Thymus (tissue), 11 donors: ENCODE measurements around the gene GRK5. TPM values are rescaled to one million over a fixed set of nuclear protein-coding genes. Genes with fewer than 3 reads are reported as not detected.
A peak's percentile ranks its signal among the peaks of the same experiment; 100 is the strongest.

Experiments
- DNase-seq, 9 donors: peaks; one replicate each; pipeline ENCODE4 v3.0.0-alpha.2; 2013; ENCODE audit warnings: low spot score in 9 of 9, low read depth in 6 of 9, missing footprints in 1 of 9
- H3K27ac ChIP-seq, 2 donors: one replicate each; pipeline ENCODE4 v1.5.1; 2013; ENCODE audit warnings: control low read depth in 1 of 2, low read depth in 1 of 2, low read length in 1 of 2, mild to moderate bottlenecking in 1 of 2, moderate library complexity in 1 of 2
- H3K27me3 ChIP-seq, 2 donors: one replicate each; pipeline ENCODE4 v1.5.1; 2013; ENCODE audit warnings: low read length in 1 of 2; ENCODE audit not compliant: control insufficient read depth in 2 of 2, insufficient read depth in 1 of 2
- H3K36me3 ChIP-seq, 2 donors: one replicate each; pipeline ENCODE4 v1.5.1; 2013; ENCODE audit warnings: low read length in 1 of 2, mild to moderate bottlenecking in 1 of 2, moderate library complexity in 1 of 2; ENCODE audit not compliant: control insufficient read depth in 2 of 2, insufficient read depth in 2 of 2
- H3K4me1 ChIP-seq, 2 donors: one replicate each; pipeline ENCODE4 v1.5.1; 2013; ENCODE audit warnings: low read length in 2 of 2; ENCODE audit not compliant: control insufficient read depth in 2 of 2, insufficient read depth in 2 of 2
- H3K4me3 ChIP-seq, 2 donors: one replicate each; pipeline ENCODE4 v1.5.1; 2013; ENCODE audit warnings: low read length in 2 of 2, control low read depth in 1 of 2, mild to moderate bottlenecking in 1 of 2
- H3K9me3 ChIP-seq, 2 donors: one replicate each; pipeline ENCODE4 v1.5.1; 2013; ENCODE audit warnings: low read length in 1 of 2, mild to moderate bottlenecking in 1 of 2; ENCODE audit not compliant: control insufficient read depth in 2 of 2, insufficient read depth in 1 of 2
- WGBS: extraction: QIAGEN DNeasy Blood & Tissue Kit; methylation state at CpG from one replicate; pipeline ENCODE4 v1.1.7; 2013; 5-methylcytosine and 5-hydroxymethylcytosine counted together
- polyA plus RNA-seq: library from polyadenylated mRNA; stranded (reverse); fragments of 200-250 nt; gene quantifications from one replicate; pipeline ENCODE4 v1.2.3, GENCODE V29; 2013
- total RNA-seq: library from RNA; stranded (reverse); fragments of 120-200 nt; gene quantifications from one replicate; pipeline ENCODE4 v1.2.4, GENCODE V29; 2013
- donor health status: healthy.

GRK5 gene
- total and polyA plus RNA-seq, 2 donors, result 14.4 to 18.5 TPM

DNA sequence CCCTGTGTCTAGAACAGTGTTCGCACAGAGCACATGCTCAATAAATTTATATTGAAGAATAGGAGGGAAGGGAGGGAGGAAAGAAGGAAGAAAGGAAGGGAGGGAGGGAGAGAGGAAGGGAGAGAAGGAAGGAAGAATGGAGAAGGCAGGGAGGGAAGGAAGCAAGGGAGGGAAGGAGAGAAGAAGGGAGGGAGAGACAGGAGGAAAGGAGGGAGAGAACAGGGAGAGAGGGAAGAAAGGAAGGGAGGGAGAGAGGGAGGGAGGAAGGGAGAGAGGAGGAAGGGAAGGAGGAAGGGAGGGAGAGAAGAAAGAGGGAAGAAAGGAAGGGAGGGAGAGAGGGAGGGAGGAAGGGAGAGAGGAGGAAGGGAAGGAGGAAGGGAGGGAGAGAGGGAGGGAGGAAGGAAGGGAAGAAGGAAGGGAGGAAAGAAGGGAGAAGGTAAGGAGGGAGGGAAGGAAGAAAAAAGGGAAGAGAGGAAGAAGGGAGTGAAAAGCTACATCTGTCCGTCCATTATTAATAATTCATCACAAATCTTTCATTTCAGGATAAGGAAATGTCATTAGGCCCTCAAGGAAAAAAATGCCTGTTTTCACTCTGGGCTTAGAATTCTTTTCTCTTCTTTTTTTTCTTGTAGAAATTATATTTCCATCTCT is 79.7 kb downstream of the GRK5 start:
- H3K27me3 ChIP-seq, result no peaks in the 10 kb centered on the region
- H3K9me3 ChIP-seq, result peaks cover 0 to 4% of the 10 kb centered on the region in 2 donors
- no peak for DNase-seq
- H3K4me3 ChIP-seq, result no peak overlapping the region
- H3K36me3 ChIP-seq, result no peaks in the 10 kb centered on the region
- WGBS, result 98% methylated on average over 2 of the region's 2 CpGs
- H3K27ac ChIP-seq, result no peak overlapping the region
- peaks cover 36 to 80% of the 10 kb centered on the region in 2 donors for H3K4me1 ChIP-seq

GRCh38 chr10:119288574-119289001 is 81.2 kb downstream of the GRK5 start:
- no peak overlapping the region for H3K4me3 ChIP-seq
- H3K4me1 ChIP-seq, result peaks cover 47 to 86% of the 10 kb centered on the region in 2 donors
- DNase-seq, result no peak
- H3K27ac ChIP-seq, result no peak overlapping the region
- H3K9me3 ChIP-seq, result peaks cover 0 to 4% of the 10 kb centered on the region in 2 donors
- WGBS, result 96% methylated on average over 7 of the region's 7 CpGs
- H3K36me3 ChIP-seq, result no peaks in the 10 kb centered on the region
- no peaks in the 10 kb centered on the region for H3K27me3 ChIP-seq

DNA sequence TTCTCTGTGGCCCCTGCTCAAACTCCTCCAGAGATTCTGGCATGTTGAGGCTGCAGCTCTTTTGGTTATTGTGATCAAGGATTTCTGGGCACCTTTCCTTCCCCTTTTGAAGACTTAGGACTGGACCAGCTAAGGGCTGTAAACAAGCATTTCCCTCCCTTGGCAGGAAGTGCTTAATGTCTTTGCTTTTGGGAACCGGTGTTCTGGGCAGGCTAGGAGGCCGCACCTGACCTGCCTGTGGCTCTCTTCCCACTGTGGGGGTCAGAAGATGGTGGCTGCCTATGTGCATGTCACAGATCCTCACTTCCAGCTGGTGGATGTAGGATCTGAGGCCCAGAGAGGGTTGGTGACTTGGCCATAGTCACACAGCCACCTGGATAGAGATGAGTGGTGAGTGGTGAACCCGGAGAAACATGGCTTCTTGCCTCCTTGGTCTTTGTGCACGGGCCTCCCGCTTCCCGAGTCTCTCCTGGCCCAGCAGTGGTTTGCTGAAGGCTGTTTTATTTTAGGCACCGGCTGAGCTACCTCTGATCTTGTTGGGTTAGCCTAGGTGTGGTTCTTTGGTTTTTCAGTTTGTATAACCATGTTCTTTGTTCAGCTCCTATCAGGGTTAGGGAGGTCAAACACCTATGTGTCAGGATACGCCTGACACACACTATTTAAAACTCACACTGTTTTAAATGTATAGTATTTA is 82.0 kb downstream of the GRK5 start:
- no peak for DNase-seq
- WGBS, result 77% methylated on average over 8 of the region's 8 CpGs
- Histone ChIP-seq H3K36me3 (no peaks in the 10 kb centered on the region), H3K4me3 (no peak overlapping the region), H3K9me3 (peaks cover 0 to 4% of the 10 kb centered on the region in 2 donors), H3K4me1 (peaks cover 42 to 86% of the 10 kb centered on the region in 2 donors), H3K27me3 (no peaks in the 10 kb centered on the region), H3K27ac (peak overlapping the region in 1 of 2 donors; percentile 8)

- Histone ChIP-seq H3K27ac (no peak overlapping the region), H3K4me3 (no peak overlapping the region), H3K9me3 (peaks cover 0 to 4% of the 10 kb centered on the region in 2 donors), H3K36me3 (no peaks in the 10 kb centered on the region), H3K27me3 (no peaks in the 10 kb centered on the region), H3K4me1 (peaks cover 31 to 77% of the 10 kb centered on the region in 2 donors)
- 73% methylated on average over 12 of the region's 12 CpGs for WGBS
- DNase-seq, result no peak
These were observed 83.1 kb downstream of the GRK5 start for GRCh38 chr10:119290301-119291048.

GRCh38 chr10:119291223-119291900 is 84.0 kb downstream of the GRK5 start:
- H3K27ac ChIP-seq, result peak overlapping the region; percentile 10 to 28
- no peak for DNase-seq
- 75% methylated on average over 6 of the region's 6 CpGs for WGBS
- peaks cover 27 to 70% of the 10 kb centered on the region in 2 donors for H3K4me1 ChIP-seq
- no peaks in the 10 kb centered on the region for H3K27me3 ChIP-seq
- no peak overlapping the region for H3K4me3 ChIP-seq
- peaks cover 0 to 4% of the 10 kb centered on the region in 2 donors for H3K9me3 ChIP-seq
- H3K36me3 ChIP-seq, result no peaks in the 10 kb centered on the region

- peaks cover 1 to 12% of the 10 kb centered on the region in 2 donors for H3K9me3 ChIP-seq
- no peaks in the 10 kb centered on the region for H3K36me3 ChIP-seq
- H3K27me3 ChIP-seq, result no peaks in the 10 kb centered on the region
- WGBS, result 68% methylated on average over 11 of the region's 11 CpGs
- H3K27ac ChIP-seq, result peak overlapping the region; percentile 72 to 93
- DNase-seq, result peak in 4 of 9 donors; percentile 56 to 81 (median 60)
- peaks cover 25 to 61% of the 10 kb centered on the region in 2 donors for H3K4me1 ChIP-seq
- H3K4me3 ChIP-seq, result no peak overlapping the region
These were observed 85.8 kb downstream of the GRK5 start for GRCh38 chr10:119292968-119293760.

DNA sequence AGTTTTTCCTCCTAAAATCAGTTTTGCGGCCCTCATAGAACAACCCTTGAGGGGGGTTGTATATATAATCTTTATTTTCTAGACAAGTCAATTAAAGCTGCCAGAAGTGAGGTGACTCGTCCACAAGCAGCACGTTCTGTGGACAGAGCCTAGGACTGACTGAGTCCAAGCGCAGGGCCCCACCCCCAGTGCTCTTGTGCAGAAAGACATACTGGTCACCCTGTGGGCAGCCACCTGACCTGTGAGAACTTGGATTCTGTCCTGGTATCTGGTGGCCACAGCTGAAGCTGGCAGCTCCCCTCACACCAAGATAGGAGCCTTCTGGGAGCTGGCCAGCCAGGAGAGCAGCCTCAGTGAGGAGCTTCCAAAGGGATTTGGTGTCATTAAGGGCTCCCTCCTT is 89.3 kb downstream of the GRK5 start:
- H3K9me3 ChIP-seq, result peaks cover 1 to 12% of the 10 kb centered on the region in 2 donors
- H3K4me3 ChIP-seq, result no peak overlapping the region
- H3K4me1 ChIP-seq, result peaks cover 20 to 61% of the 10 kb centered on the region in 2 donors
- H3K36me3 ChIP-seq, result no peaks in the 10 kb centered on the region
- DNase-seq, result no peak
- H3K27me3 ChIP-seq, result no peaks in the 10 kb centered on the region
- WGBS, result 97% methylated on average over 4 of the region's 4 CpGs
- no peak overlapping the region for H3K27ac ChIP-seq

- peaks cover 1 to 12% of the 10 kb centered on the region in 2 donors for H3K9me3 ChIP-seq
- H3K36me3 ChIP-seq, result no peaks in the 10 kb centered on the region
- 98% methylated on average over 5 of the region's 5 CpGs for WGBS
- H3K27ac ChIP-seq, result no peak overlapping the region
- DNase-seq, result no peak
- peaks cover 20 to 63% of the 10 kb centered on the region in 2 donors for H3K4me1 ChIP-seq
- H3K4me3 ChIP-seq, result no peak overlapping the region
- no peaks in the 10 kb centered on the region for H3K27me3 ChIP-seq
These were observed 90.0 kb downstream of the GRK5 start for GRCh38 chr10:119297207-119297968.
